ENCODE data around the gene RBM33.

DNA sequence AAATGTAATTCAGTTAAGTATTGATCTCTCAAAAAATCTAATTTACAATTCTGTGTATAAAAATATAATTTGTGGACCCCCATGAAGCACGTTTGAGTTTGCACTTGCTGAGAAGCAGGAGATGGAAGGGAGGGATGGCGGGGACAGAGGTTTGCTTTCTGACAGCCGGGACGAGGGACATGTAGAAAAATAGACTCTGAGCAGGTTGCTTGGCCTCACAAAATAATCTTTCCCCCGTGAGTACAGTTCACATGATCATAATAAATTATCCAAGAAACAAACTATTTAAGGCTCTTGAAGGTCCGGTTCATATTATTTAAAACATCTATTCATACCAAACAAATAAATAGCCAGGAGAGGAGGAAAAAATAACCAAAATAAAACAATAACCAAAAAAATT, 157.8 kb downstream of the RBM33 start:
- TF ChIP-seq, protein P1, sequence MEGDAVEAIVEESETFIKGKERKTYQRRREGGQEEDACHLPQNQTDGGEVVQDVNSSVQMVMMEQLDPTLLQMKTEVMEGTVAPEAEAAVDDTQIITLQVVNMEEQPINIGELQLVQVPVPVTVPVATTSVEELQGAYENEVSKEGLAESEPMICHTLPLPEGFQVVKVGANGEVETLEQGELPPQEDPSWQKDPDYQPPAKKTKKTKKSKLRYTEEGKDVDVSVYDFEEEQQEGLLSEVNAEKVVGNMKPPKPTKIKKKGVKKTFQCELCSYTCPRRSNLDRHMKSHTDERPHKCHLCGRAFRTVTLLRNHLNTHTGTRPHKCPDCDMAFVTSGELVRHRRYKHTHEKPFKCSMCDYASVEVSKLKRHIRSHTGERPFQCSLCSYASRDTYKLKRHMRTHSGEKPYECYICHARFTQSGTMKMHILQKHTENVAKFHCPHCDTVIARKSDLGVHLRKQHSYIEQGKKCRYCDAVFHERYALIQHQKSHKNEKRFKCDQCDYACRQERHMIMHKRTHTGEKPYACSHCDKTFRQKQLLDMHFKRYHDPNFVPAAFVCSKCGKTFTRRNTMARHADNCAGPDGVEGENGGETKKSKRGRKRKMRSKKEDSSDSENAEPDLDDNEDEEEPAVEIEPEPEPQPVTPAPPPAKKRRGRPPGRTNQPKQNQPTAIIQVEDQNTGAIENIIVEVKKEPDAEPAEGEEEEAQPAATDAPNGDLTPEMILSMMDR (IDR thresholded peaks at IDR 0.05): no peak
- no peak for TF ChIP-seq EP300 (IDR thresholded peaks at IDR 0.05)
- no peak for TF ChIP-seq POLR2A (IDR thresholded peaks at IDR 0.05; ENCODE audit: low read depth)

Measured in esophagus muscularis mucosa (tissue), 4 donors.